Fibroblast of villous mesenchyme (primary cell): ENCODE measurements around the gene HOPX. TPM values are rescaled to one million over a fixed set of nuclear protein-coding genes. Genes with fewer than 3 reads are reported as not detected.
A peak's percentile ranks its signal among the peaks of the same experiment; 100 is the strongest.

Experiments
- DNase-seq: peaks from one replicate; pipeline ENCODE4 v3.0.0-alpha.2; 2010; ENCODE audit warnings: low read depth
- H3K4me3 ChIP-seq: 2 replicates; pipeline ENCODE4 v1.5.1; 2011; ENCODE audit warnings: low read depth, mild to moderate bottlenecking, low read length
- total RNA-seq: library from RNA; depleted of rRNA; stranded (reverse); fragments of >200 nt; gene quantifications from 2 replicates; pipeline ENCODE4 v1.2.3, GENCODE V29; 2012
- TF ChIP-seq, protein P1 (sequence below): IDR thresholded peaks from 2 replicates; pipeline ENCODE4 v1.5.1; 2012; ENCODE audit warnings: low read depth, mild to moderate bottlenecking, low read length; ENCODE audit not compliant: insufficient read depth

HOPX gene
- total RNA-seq, 1 donor = under 0.01 TPM

DNA sequence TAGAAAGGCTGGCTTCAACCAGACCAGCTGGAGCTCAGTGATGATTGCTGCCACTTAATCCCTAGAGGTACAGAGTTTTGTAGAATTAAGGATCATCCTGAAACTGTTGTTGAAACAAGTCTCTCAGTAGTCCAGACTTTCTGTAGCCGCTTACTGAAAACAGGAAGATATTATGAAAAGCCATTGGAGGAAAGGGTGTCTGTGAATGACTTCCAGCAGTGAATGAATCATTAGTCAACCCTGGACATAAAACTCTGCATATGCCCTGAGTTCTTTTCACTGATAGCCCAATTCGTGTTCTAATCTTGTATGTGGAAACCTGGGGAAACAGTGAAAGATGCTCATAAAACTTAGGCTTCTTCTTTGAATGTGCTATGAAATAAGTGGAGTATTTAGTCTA, 14.8 kb downstream of the HOPX start:
- no peak overlapping the region for H3K4me3 ChIP-seq
- peak; percentile 49 for DNase-seq
- TF ChIP-seq, protein P1, sequence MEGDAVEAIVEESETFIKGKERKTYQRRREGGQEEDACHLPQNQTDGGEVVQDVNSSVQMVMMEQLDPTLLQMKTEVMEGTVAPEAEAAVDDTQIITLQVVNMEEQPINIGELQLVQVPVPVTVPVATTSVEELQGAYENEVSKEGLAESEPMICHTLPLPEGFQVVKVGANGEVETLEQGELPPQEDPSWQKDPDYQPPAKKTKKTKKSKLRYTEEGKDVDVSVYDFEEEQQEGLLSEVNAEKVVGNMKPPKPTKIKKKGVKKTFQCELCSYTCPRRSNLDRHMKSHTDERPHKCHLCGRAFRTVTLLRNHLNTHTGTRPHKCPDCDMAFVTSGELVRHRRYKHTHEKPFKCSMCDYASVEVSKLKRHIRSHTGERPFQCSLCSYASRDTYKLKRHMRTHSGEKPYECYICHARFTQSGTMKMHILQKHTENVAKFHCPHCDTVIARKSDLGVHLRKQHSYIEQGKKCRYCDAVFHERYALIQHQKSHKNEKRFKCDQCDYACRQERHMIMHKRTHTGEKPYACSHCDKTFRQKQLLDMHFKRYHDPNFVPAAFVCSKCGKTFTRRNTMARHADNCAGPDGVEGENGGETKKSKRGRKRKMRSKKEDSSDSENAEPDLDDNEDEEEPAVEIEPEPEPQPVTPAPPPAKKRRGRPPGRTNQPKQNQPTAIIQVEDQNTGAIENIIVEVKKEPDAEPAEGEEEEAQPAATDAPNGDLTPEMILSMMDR = no peak

DNA sequence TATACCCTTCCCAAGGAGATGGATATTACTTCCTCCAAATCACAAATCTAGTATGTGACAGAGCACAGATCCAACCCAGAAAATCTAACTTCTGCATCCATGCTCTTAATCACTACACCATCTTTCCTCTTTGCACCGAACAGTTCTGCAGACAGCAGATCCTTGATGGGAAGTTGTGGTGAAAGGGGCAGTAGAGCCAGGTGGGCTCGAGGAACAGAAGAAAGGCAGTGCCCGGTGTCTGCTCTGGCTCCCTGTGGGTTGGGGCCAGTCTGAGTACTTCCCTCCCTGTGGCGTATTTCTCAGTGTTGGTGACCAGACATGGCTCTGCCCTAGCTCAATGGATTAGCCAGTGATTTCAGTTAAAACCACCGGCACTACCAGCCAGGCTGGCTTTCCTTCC, 15.3 kb downstream of the HOPX start:
- H3K4me3 ChIP-seq = no peak overlapping the region
- DNase-seq = no peak
- TF ChIP-seq, protein P1 = no peak

DNA sequence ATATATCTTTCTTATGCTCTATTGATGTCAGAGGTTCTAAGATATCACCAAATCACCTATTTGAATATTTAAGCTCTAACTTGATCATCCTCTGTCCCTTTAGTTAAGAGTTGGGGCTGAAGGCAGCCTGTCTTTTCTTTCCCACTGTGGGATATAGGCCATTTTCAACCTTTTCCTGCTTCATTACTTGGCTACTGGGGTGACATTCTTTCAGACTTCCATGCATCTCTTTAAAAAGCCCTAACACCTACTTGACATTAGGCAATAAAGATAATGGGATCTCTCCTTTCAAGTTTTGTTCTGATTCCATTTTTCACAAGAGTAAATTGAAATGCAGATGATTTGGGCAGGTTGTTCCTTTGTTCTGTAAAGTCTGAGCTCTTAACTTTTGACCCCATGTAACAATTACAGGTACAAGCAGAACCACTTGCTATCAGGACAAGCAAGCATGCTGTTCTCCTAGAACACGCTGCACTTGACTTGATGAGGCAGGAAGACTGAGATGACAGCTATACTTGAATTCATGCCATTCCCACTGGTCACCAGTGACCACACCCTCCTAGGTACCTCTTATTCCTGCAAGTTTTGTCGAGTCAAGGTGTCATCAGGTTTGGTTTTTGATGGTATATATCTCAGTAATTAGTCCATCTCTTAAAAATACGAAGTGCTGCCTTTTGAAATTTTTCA, 18.2 kb downstream of the HOPX start:
- DNase-seq = no peak
- H3K4me3 ChIP-seq = no peak overlapping the region
- TF ChIP-seq, protein P1 = no peak

DNA sequence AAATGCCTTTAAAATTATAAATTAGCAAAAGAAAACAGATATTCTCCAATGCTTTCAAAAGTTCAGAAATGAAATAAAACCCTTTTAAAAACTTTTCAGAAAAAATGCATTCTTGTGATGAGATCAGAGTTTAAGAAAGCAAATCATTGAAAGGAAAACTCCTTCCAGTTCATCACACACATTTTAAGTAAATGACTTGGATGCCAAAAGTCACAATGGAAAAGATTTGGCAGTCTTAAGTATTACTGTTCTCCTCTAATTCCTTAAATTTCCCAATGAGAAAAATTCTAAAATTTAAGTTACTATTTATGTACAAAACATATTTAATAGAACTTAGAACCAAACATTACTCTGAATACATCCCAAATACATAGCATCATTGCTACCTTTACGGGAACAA, 21.1 kb downstream of the HOPX start:
- DNase-seq = no peak
- TF ChIP-seq, protein P1 = no peak
- H3K4me3 ChIP-seq = no peak overlapping the region

GRCh38 chr4:56658528-56658927, 22.6 kb downstream of the HOPX start:
- TF ChIP-seq, protein P1 = no peak
- no peak overlapping the region for H3K4me3 ChIP-seq
- peak; percentile 80 for DNase-seq

DNA sequence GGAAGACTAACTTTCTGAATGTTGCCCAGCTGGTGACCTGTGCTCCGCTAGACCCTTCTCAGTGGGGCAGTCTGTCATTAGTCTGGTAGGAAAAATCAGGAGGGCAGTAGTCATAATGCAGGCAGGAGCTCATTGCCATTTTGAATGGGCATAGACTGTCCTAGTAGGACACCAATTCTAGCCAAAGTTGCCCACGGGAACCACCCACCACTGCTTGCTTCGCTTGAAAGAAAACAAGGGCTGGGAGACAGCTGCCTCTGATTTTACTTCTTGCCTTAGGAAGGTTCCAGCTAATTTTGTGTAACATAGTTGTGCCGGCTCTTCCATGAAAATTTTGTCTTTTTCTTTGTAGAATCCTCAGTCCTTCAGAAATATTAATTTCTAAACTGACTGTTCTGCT, 23.3 kb downstream of the HOPX start:
- TF ChIP-seq, protein P1 = no peak
- DNase-seq = no peak
- H3K4me3 ChIP-seq = no peak overlapping the region

- no peak for DNase-seq
- TF ChIP-seq, protein P1 = no peak
- no peak overlapping the region for H3K4me3 ChIP-seq
Observed at GRCh38 chr4:56657128-56657527, 24.0 kb downstream of the HOPX start.
